Adrenal gland (tissue), 12 donors: ENCODE data around the gene ADRA1B. TPM values are rescaled to one million over a fixed set of nuclear protein-coding genes. Genes with fewer than 3 reads are reported as not detected.
"Not testable (repeated sequence)": the region's sequence is repeated elsewhere in the genome, so short reads cannot be mapped to it uniquely, and the experiment has no call there.

Experiments used
- DNase-seq, 7 donors: peaks; one replicate each; pipeline ENCODE4 v3.0.0-alpha.2; 2019 to 2020
- H3K27ac ChIP-seq, 5 donors: fragments of 200-600 bp; sonication (generic) in 4 of 5; 1 replicate in 3 of 5; 2 replicates in 2 of 5; pipeline versions ENCODE4 v1.5.1 to v1.8.0; 2016 to 2020; ENCODE audit warnings: mild to moderate bottlenecking in 1 of 5
- H3K27me3 ChIP-seq: fragments of 200-600 bp; 2 replicates; pipeline ENCODE4 v1.8.0; 2021
- H3K36me3 ChIP-seq, 2 donors: fragments of 200-600 bp; replicated peaks in 1 of 2; 1 replicate in 1 of 2; 2 replicates in 1 of 2; pipeline versions ENCODE4 v1.5.1 to v1.8.0; 2018 to 2022
- H3K4me1 ChIP-seq, 2 donors: fragments of 200-600 bp; replicated peaks in 1 of 2; 1 replicate in 1 of 2; 2 replicates in 1 of 2; pipeline versions ENCODE4 v1.5.1 to v1.8.0; 2018 to 2021
- H3K4me3 ChIP-seq, 4 donors: fragments of 200-600 bp; sonication (generic) in 3 of 4; one replicate each; pipeline ENCODE4 v1.5.1; 2016 to 2018
- H3K9me3 ChIP-seq, 3 donors: fragments of 200-600 bp; sonication (generic) in 1 of 3; replicated peaks in 1 of 3; 1 replicate in 2 of 3; 2 replicates in 1 of 3; pipeline versions ENCODE4 v1.5.1 to v1.8.0; 2016 to 2021
- POLR2A ChIP-seq, 2 donors: fragments of 450-650 bp; IDR thresholded peaks; one replicate each; pipeline ENCODE4 v1.6.1; 2017; ENCODE audit warnings: antibody characterized with exemption in 2 of 2, mild to moderate bottlenecking in 2 of 2, moderate library complexity in 1 of 2
- WGBS, 4 donors: extraction: QIAGEN DNeasy Blood & Tissue Kit in 2 of 4; methylation state at CpG; one replicate each; pipeline versions ENCODE4 v1.1.5 to v1.1.7; 2013 to 2017; 5-methylcytosine and 5-hydroxymethylcytosine counted together
- intact Hi-C, 2 donors: fragments of 100-400 bp; cut with DNase I; formaldehyde crosslinking; loops; one replicate each; pipeline versions ENCODE4 v1.14.1 to v1.15.0; 2022 to 2023
- polyA plus RNA-seq, 3 donors: library from polyadenylated mRNA; stranded (reverse); fragments of 200-250 nt in 2 of 3; fragments of 350-450 nt in 1 of 3; fragmentation: Illumina TruSeq in 1 of 3; extraction: RNeasy Lipid Tissue Mini Kit (QIAGEN cat#74804) in 1 of 3; gene quantifications; one replicate each; pipeline ENCODE4 v1.2.3, GENCODE V29; 2013 to 2014
- total RNA-seq, 9 donors: library from RNA; depleted of rRNA in 4 of 9; stranded (reverse); fragments of >200 nt in 4 of 9; fragments of 120-200 nt in 1 of 9; fragmentation: NEBNext Ultra II Directional in 1 of 9; extraction: Animal tissue kit (Norgen Biotek cat#: 25700) in 1 of 9; gene quantifications; one replicate each; pipeline versions ENCODE4 v1.1.0 to v1.2.4, GENCODE V29; 2013 to 2023
- TF ChIP-seq, protein P1 (sequence below), 6 experiments: fragments of 450-650 bp in 4 of 6; fragments of 200-600 bp in 2 of 6; sonication (generic) in 1 of 6; IDR thresholded peaks; 1 replicate in 5 of 6; 2 replicates in 1 of 6; pipeline versions ENCODE4 v1.5.1 to v1.8.0; 2016 to 2021; ENCODE audit warnings: antibody characterized with exemption in 6 of 6, mild to moderate bottlenecking in 2 of 6, moderate library complexity in 1 of 6
- donor health status: healthy with polysubstance abuse.
- donor health status: Bipolar disorder and iron deficiency.
- donor health status: DM: yes; HTN: yes; CAD: no.
- donor health status: DM: no; HTN: no; CAD: no.
- donor health status: DM: no; HTN: no; CAD: no.
- donor health status: DM: yes; HTN: yes; CAD: no.

Gene ADRA1B
- total and polyA plus RNA-seq, 12 donors: 0.67 to 12.1 (median 4.2) TPM; not detected in 1

DNA sequence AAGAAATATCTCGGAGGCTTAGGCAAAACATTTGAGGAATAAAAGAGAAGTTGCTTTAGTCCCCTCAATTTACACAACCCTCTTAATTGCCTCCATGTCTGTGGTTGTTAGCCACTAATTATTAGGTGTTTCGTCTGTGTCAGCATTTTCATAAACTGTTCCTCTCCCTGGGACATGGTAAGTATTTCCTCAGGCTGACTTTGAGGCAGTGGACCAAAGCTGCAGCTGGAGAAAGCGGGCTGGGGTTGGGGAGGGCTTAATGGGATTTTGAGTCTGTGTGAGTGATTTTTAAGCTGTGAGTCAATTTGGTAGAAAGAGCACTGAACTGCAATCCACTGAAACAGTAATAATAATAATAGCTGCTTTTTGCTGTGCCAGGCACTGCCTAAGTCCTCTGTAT is 79.6 kb downstream of the ADRA1B start:
- Histone ChIP-seq H3K4me3 (no peak overlapping the region), H3K9me3 (no peaks in the 10 kb centered on the region), H3K27me3 (peaks cover 4% of the 10 kb centered on the region), H3K4me1 (no peaks in the 10 kb centered on the region), H3K27ac (no peak overlapping the region), H3K36me3 (no peaks in the 10 kb centered on the region)
- 74 to 89% (median 78%) methylated on average over 3 of the region's 3 CpGs for WGBS, 4 donors
- intact Hi-C loops: no loop called here
- no peak for DNase-seq
- TF ChIP-seq, protein P1, sequence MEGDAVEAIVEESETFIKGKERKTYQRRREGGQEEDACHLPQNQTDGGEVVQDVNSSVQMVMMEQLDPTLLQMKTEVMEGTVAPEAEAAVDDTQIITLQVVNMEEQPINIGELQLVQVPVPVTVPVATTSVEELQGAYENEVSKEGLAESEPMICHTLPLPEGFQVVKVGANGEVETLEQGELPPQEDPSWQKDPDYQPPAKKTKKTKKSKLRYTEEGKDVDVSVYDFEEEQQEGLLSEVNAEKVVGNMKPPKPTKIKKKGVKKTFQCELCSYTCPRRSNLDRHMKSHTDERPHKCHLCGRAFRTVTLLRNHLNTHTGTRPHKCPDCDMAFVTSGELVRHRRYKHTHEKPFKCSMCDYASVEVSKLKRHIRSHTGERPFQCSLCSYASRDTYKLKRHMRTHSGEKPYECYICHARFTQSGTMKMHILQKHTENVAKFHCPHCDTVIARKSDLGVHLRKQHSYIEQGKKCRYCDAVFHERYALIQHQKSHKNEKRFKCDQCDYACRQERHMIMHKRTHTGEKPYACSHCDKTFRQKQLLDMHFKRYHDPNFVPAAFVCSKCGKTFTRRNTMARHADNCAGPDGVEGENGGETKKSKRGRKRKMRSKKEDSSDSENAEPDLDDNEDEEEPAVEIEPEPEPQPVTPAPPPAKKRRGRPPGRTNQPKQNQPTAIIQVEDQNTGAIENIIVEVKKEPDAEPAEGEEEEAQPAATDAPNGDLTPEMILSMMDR (IDR thresholded peaks at IDR 0.05): no peak
- TF ChIP-seq POLR2A (IDR thresholded peaks at IDR 0.05): no peak

DNA sequence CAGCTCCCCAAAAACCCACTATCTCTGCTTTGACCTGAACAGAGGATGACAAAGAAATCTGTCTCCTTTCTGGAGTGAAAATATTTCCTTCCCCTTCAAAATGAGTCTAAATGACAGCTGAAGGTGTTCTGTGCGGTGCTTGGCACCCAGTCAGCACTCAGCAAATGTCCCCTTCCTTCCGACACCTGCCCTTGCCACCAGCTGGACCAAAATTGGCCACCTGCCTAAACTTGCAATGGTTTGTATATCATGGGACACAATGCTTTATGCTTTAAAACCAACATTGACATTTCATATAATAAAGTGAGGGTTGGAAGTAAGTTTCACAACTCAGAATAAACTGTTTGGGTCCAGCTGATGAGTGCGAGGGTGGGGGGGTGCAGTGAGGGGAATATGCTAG is 85.2 kb downstream of the ADRA1B start:
- Histone ChIP-seq H3K27ac (no peak overlapping the region), H3K27me3 (no peaks in the 10 kb centered on the region), H3K4me1 (no peaks in the 10 kb centered on the region), H3K36me3 (no peaks in the 10 kb centered on the region), H3K4me3 (no peak overlapping the region), H3K9me3 (no peaks in the 10 kb centered on the region)
- DNase-seq: no peak
- 42 to 60% (median 59%) methylated on average over 3 of the region's 3 CpGs for WGBS, 4 donors
- TF ChIP-seq, protein P1 (IDR thresholded peaks at IDR 0.05): no peak
- no peak for TF ChIP-seq POLR2A (IDR thresholded peaks at IDR 0.05)
- intact Hi-C loops: no loop called here

DNA sequence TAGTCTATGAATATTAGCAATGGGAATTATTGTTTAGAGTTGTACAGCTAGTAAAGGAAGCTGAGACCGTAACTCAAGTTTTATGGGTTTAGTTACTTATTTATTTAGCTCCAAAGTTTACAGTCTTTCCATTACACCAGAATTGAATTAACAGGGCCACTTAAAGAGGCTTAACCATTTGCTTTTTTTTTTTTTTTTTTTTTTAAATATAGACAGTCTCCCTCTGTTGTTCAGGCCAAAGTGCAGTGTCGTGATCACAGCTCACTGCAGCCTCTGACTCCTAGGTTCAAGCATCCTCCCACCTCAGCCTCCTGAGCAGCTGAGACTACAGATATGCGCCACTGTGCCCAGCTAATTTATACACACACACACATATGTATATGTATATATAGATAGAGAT is 91.2 kb downstream of the ADRA1B start:
- Histone ChIP-seq H3K4me1 (peaks cover 6 to 23% of the 10 kb centered on the region in 2 donors), H3K9me3 (no peaks in the 10 kb centered on the region), H3K27ac (no peak overlapping the region), H3K4me3 (no peak overlapping the region), H3K27me3 (no peaks in the 10 kb centered on the region), H3K36me3 (peaks cover 0 to 15% of the 10 kb centered on the region in 2 donors)
- intact Hi-C loops: no loop called here
- DNase-seq: no peak
- 83 to 92% (median 89%) methylated on average over 3 of the region's 3 CpGs for WGBS, 4 donors
- no peak for TF ChIP-seq POLR2A (IDR thresholded peaks at IDR 0.05)
- TF ChIP-seq, protein P1 (IDR thresholded peaks at IDR 0.05): no peak

DNA sequence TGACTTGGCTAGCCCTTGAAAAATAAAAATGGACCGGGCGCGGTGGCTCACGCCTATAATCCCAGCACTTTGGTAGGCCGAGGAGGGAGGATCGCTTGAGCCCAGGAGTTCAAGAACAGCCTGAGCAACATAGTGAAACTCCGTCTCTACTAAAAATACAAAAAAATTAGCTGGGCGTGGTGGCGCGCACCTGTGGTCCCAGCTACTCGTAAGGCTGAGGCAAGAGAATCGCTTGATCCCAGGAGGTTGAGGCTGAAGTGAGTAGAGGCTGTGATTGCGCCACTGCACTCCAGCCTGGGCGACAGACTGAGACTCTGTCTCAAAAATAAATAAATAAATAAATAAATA is 92.2 kb downstream of the ADRA1B start:
- Histone ChIP-seq H3K4me3 (peak overlapping the region in 1 of 4 donors; percentile 87), H3K27ac (peak overlapping the region in 2 of 5 donors; percentile 29 to 91), H3K4me1 (peaks cover 6 to 23% of the 10 kb centered on the region in 2 donors), H3K36me3 (peaks cover 0 to 24% of the 10 kb centered on the region in 2 donors)
- 79 to 86% (median 82%) methylated on average over 14 of the region's 14 CpGs for WGBS, 4 donors
- peak in 1 of 7 donors; percentile 41 for DNase-seq
- H3K9me3 ChIP-seq, intact Hi-C loops, H3K27me3 ChIP-seq: not testable (repeated sequence)

DNA sequence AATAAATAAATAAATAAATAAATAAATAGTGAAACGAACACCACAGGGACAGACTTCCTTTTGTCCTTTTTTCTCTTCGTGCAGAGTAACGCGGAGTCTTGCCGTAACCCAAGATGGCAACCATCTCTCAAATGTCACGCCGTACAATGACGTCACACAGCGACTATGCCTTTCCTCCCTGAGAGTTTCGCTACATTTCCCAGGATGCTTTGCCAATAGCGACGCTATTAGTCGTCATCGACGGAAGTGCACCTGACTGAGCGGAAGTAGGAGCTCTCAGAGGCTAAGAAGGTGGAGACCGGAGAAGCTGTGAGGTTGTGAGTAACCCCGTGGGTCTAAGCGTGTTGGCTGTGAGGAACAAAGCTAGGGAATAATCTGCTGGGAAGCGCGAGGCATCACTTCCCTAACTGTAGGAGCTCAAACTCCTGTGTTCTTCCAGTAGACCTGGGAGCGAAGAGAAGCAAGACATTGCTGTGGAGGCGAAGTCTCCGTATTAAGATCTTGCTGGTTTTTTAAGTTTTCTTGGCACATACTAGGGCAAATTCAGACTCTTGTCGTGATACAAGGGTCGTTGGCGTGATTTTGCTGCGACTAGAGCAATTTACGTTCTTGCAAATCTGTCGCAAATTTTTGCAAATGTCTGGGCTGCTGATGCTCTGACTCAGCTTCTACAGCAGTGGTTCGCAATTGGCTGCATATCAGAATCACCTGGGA is 92.8 kb downstream of the ADRA1B start, which contains the start of gene TTC1:
Gene TTC1, plus strand, starts transcription at position 263 of the 714 bp plus-strand sequence. CDS start 1,390 bp downstream, outside the sequence.
- peak; percentile 95 to 99 (median 98) for DNase-seq
- WGBS, 4 donors: 0 to 1% (median 0%) methylated on average over 27 to 31 of the region's 31 CpGs
- intact Hi-C loops: no loop called here
- Histone ChIP-seq H3K27ac (peak within 1 kb of the TSS; percentile 78 to 93 (median 85)), H3K4me1 (peaks cover 6 to 23% of the 10 kb centered on the region in 2 donors), H3K9me3 (no peaks in the 10 kb centered on the region), H3K27me3 (no peaks in the 10 kb centered on the region), H3K36me3 (peaks cover 0 to 25% of the 10 kb centered on the region in 2 donors), H3K4me3 (peak within 1 kb of the TSS; percentile 55 to 97 (median 82))
- TF ChIP-seq, protein P1 (IDR thresholded peaks at IDR 0.05): peak in 1 of 6 experiments; percentile 7
- TF ChIP-seq POLR2A (IDR thresholded peaks at IDR 0.05): peak; percentile 77 to 98
